Measurements from ENCODE around the gene RUFY1.

The RUFY1 gene

GRCh38 chr5:179599973-179600372 lies 49.6 kb downstream of the RUFY1 start:
- Histone ChIP-seq H3K79me2 (ENCODE audit: insufficient read depth, low read length) (no peaks in the 10 kb centered on the region), H3K4me2 (ENCODE audit: insufficient read depth, low read length) (no peak overlapping the region), H3K27ac (ENCODE audit: low read length) (no peak overlapping the region), H3K36me3 (ENCODE audit: insufficient read depth, low read length) (peaks cover 86% of the 10 kb centered on the region), H3K4me3 (ENCODE audit: low read depth in 1 of 2, low read length in 2 of 2) (no peak overlapping the region), H2AFZ (ENCODE audit: low read depth, low read length) (no peak overlapping the region), H3K4me1 (ENCODE audit: insufficient read depth, low read length) (no peaks in the 10 kb centered on the region), H3K9ac (ENCODE audit: low read depth, low read length) (no peak overlapping the region), H4K20me1 (ENCODE audit: insufficient read depth, low read length) (peaks cover 2% of the 10 kb centered on the region; the same call in 1 of the 2 replicates), H3K27me3 (ENCODE audit: insufficient read depth, low read length, poor library complexity) (no peaks in the 10 kb centered on the region), H3K9me3 (ENCODE audit: insufficient read depth, low read length, severe bottlenecking) (no peaks in the 10 kb centered on the region)
- ATAC-seq (ENCODE audit: insufficient read depth, low read depth) (no peak), DNase-seq (no peak)
- TF ChIP-seq CTCF (IDR thresholded peaks at IDR 0.05; ENCODE audit: borderline replicate concordance, extremely low read depth, low read length, poor library complexity, severe bottlenecking) (no peak), EZH2 (IDR thresholded peaks at IDR 0.05; ENCODE audit: borderline replicate concordance, low read depth, low read length, severe bottlenecking) (no peak)

DNA sequence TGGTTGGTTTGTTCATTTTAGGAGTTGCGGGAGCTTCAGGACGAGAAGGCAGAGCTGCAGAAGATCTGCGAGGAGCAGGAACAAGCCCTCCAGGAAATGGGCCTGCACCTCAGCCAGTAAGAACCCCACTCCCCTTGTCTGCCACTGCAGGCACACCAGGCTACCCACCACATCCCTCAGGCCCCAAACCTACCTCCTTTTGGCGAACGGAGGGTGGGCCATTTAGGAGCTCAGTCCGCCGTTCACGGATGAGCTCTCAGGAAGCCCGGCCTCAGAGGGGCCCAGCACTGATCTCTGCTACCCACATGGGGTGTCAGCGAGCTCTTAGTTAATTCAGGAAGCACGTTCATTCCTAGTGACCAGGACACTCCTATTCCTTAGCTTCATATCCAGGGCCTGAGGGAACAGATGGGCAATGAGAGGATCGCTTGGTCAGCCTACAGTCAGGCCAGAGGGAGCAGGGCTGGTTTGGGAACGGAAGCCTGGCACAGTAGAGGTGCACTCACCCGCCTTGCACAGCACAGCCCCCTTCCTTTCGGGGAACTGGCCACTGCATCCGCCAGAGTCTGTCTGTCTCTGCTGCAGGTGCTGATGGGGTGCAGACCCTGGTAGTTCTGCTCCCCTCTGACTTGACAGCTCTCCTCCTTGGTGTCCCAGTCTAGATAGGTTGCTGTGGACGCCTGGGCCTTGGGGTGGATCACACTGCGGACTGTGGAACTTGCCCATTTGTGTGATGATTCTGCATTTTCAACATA lies 51.7 kb downstream of the RUFY1 start:
- Histone ChIP-seq H3K4me3 (ENCODE audit: low read depth in 1 of 2, low read length in 2 of 2) (no peak overlapping the region), H3K4me1 (ENCODE audit: insufficient read depth, low read length) (no peaks in the 10 kb centered on the region), H3K27ac (ENCODE audit: low read length) (no peak overlapping the region), H4K20me1 (ENCODE audit: insufficient read depth, low read length) (peaks cover 5% of the 10 kb centered on the region; the same call in 1 of the 2 replicates), H3K9me3 (ENCODE audit: insufficient read depth, low read length, severe bottlenecking) (no peaks in the 10 kb centered on the region), H3K36me3 (ENCODE audit: insufficient read depth, low read length) (peaks cover 86% of the 10 kb centered on the region), H3K27me3 (ENCODE audit: insufficient read depth, low read length, poor library complexity) (no peaks in the 10 kb centered on the region), H3K4me2 (ENCODE audit: insufficient read depth, low read length) (no peak overlapping the region), H2AFZ (ENCODE audit: low read depth, low read length) (no peak overlapping the region), H3K79me2 (ENCODE audit: insufficient read depth, low read length) (no peaks in the 10 kb centered on the region), H3K9ac (ENCODE audit: low read depth, low read length) (no peak overlapping the region)
- ATAC-seq (ENCODE audit: insufficient read depth, low read depth) (no peak), DNase-seq (no peak)
- TF ChIP-seq EZH2 (IDR thresholded peaks at IDR 0.05; ENCODE audit: borderline replicate concordance, low read depth, low read length, severe bottlenecking) (no peak), CTCF (IDR thresholded peaks at IDR 0.05; ENCODE audit: borderline replicate concordance, extremely low read depth, low read length, poor library complexity, severe bottlenecking) (no peak)

DNA sequence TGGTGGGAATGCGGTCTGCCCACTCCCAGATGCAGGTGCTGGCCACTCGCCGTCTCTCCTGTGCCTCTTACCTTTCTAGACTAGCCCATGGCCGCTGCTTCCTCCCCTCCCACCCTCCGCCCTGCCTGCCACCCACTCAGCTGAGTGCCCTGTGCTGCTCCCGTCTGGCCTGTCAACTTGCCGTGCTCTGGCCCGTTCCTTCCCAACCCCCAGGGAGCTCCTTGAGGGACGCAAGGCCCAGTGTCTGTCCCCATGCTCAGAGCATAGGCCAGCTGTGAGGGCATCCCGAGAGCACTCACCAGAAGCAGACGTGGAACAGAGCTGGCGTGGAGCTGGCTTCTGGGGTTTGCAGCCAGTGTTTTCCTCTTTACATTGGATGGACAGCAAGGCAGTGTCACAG lies 53.0 kb downstream of the RUFY1 start:
- no peaks in the 10 kb centered on the region for H3K9me3 ChIP-seq (ENCODE audit: insufficient read depth, low read length, severe bottlenecking)
- DNase-seq (no peak), ATAC-seq (ENCODE audit: insufficient read depth, low read depth) (no peak)
- no peaks in the 10 kb centered on the region for H3K27me3 ChIP-seq (ENCODE audit: insufficient read depth, low read length, poor library complexity)
- H3K4me1 ChIP-seq (ENCODE audit: insufficient read depth, low read length) = peaks cover 8% of the 10 kb centered on the region
- H4K20me1 ChIP-seq (ENCODE audit: insufficient read depth, low read length) = peaks cover 11% of the 10 kb centered on the region
- no peaks in the 10 kb centered on the region for H3K79me2 ChIP-seq (ENCODE audit: insufficient read depth, low read length)
- no peak overlapping the region for H3K4me2 ChIP-seq (ENCODE audit: insufficient read depth, low read length)
- H2AFZ ChIP-seq (ENCODE audit: low read depth, low read length) = no peak overlapping the region
- TF ChIP-seq EZH2 (IDR thresholded peaks at IDR 0.05; ENCODE audit: borderline replicate concordance, low read depth, low read length, severe bottlenecking) (no peak), CTCF (IDR thresholded peaks at IDR 0.05; ENCODE audit: borderline replicate concordance, extremely low read depth, low read length, poor library complexity, severe bottlenecking) (no peak)
- no peak overlapping the region for H3K9ac ChIP-seq (ENCODE audit: low read depth, low read length)
- peaks cover 87% of the 10 kb centered on the region for H3K36me3 ChIP-seq (ENCODE audit: insufficient read depth, low read length)
- no peak overlapping the region for H3K4me3 ChIP-seq (ENCODE audit: low read depth in 1 of 2, low read length in 2 of 2)
- H3K27ac ChIP-seq (ENCODE audit: low read length) = no peak overlapping the region

Measured in DND-41 (cell line).